Adrenal gland (tissue), 5 donors: Measurements from ENCODE around the gene NACC2.

Source experiments
- CTCF ChIP-seq, 6 experiments: fragments of 450-650 bp in 4 of 6; fragments of 200-600 bp in 2 of 6; sonication (generic) in 1 of 6; IDR thresholded peaks; 1 replicate in 5 of 6; 2 replicates in 1 of 6; pipeline versions ENCODE4 v1.5.1 to v1.8.0; 2016 to 2021; ENCODE audit warnings: antibody characterized with exemption in 6 of 6, mild to moderate bottlenecking in 2 of 6, moderate library complexity in 1 of 6
- POLR2A ChIP-seq, 2 donors: fragments of 450-650 bp; IDR thresholded peaks; one replicate each; pipeline ENCODE4 v1.6.1; 2017; ENCODE audit warnings: antibody characterized with exemption in 2 of 2, mild to moderate bottlenecking in 2 of 2, moderate library complexity in 1 of 2
- donor health status: DM: no; HTN: no; CAD: no.

- TF ChIP-seq CTCF (IDR thresholded peaks at IDR 0.05) (no peak), POLR2A (IDR thresholded peaks at IDR 0.05) (no peak)
Observed at GRCh38 chr9:136140966-136141365, 45.9 kb upstream of the NACC2 start.
